Measurements from ENCODE around the gene ZNF341.

GRCh38 chr20:33798444-33798843 lies 66.6 kb downstream of the ZNF341 start:
- TF ChIP-seq, protein P1, sequence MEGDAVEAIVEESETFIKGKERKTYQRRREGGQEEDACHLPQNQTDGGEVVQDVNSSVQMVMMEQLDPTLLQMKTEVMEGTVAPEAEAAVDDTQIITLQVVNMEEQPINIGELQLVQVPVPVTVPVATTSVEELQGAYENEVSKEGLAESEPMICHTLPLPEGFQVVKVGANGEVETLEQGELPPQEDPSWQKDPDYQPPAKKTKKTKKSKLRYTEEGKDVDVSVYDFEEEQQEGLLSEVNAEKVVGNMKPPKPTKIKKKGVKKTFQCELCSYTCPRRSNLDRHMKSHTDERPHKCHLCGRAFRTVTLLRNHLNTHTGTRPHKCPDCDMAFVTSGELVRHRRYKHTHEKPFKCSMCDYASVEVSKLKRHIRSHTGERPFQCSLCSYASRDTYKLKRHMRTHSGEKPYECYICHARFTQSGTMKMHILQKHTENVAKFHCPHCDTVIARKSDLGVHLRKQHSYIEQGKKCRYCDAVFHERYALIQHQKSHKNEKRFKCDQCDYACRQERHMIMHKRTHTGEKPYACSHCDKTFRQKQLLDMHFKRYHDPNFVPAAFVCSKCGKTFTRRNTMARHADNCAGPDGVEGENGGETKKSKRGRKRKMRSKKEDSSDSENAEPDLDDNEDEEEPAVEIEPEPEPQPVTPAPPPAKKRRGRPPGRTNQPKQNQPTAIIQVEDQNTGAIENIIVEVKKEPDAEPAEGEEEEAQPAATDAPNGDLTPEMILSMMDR (IDR thresholded peaks at IDR 0.05; ENCODE audit: low read depth, low read length): no peak
- TF ChIP-seq EZH2phosphoT487 (IDR thresholded peaks at IDR 0.05; ENCODE audit: low read depth): no peak
